Epithelial cell of prostate (primary cell): Measurements from ENCODE around the gene NBPF6.
"Not testable (repeated sequence)": the region's sequence is repeated elsewhere in the genome, so short reads cannot be mapped to it uniquely, and the experiment has no call there.

Experiments used
- DNase-seq: peaks from one replicate; pipeline ENCODE4 v3.0.0-alpha.2; 2011; ENCODE audit warnings: low read depth, low spot score
- H3K27ac ChIP-seq: fragments of 450-650 bp; 2 replicates; pipeline ENCODE4 v1.5.1; 2017; ENCODE audit warnings: mild to moderate bottlenecking

Gene NBPF6

GRCh38 chr1:108495008-108495407 lies 44.9 kb downstream of the NBPF6 start:
- not testable (repeated sequence) for H3K27ac ChIP-seq

GRCh38 chr1:108496856-108497255 lies 46.7 kb downstream of the NBPF6 start:
- H3K27ac ChIP-seq, DNase-seq: not testable (repeated sequence)

More at GRCh38 chr1:108495008-108495407, 44.9 kb downstream of the NBPF6 start:
- not testable (repeated sequence) for DNase-seq

- DNase-seq = no peak
- no peak overlapping the region for H3K27ac ChIP-seq
These were observed 52.0 kb downstream of the NBPF6 start for GRCh38 chr1:108502138-108502537.

- no peak overlapping the region for H3K27ac ChIP-seq
- DNase-seq = no peak
These were observed 52.5 kb downstream of the NBPF6 start for GRCh38 chr1:108502624-108503023.

GRCh38 chr1:108503062-108503733 lies 53.1 kb downstream of the NBPF6 start:
- H3K27ac ChIP-seq = no peak overlapping the region
- DNase-seq = no peak

- no peak overlapping the region for H3K27ac ChIP-seq
- DNase-seq = no peak
These were observed 54.3 kb downstream of the NBPF6 start for GRCh38 chr1:108504447-108504846.

- H3K27ac ChIP-seq = no peak overlapping the region
- DNase-seq = no peak
These were observed 55.6 kb downstream of the NBPF6 start for GRCh38 chr1:108505763-108506070.

- DNase-seq = no peak
- no peak overlapping the region for H3K27ac ChIP-seq
These were observed 61.6 kb downstream of the NBPF6 start for GRCh38 chr1:108511764-108512163.

GRCh38 chr1:108512239-108513043 lies 62.3 kb downstream of the NBPF6 start:
- H3K27ac ChIP-seq = no peak overlapping the region
- no peak for DNase-seq

GRCh38 chr1:108513044-108513415 lies 62.9 kb downstream of the NBPF6 start:
- H3K27ac ChIP-seq = no peak overlapping the region
- no peak for DNase-seq

- DNase-seq, H3K27ac ChIP-seq: not testable (repeated sequence)
These were observed 63.8 kb downstream of the NBPF6 start for GRCh38 chr1:108513914-108514313.

- not testable (repeated sequence) for DNase-seq, H3K27ac ChIP-seq
These were observed 67.3 kb downstream of the NBPF6 start for GRCh38 chr1:108517301-108517897.
